Cardiac fibroblast (primary cell): Measurements from ENCODE around the gene ZNF148.

Source experiments
- DNase-seq, 2 donors: peaks; one replicate each; pipeline versions ENCODE4 v3.0.0 to v3.0.0-alpha.2; 2010; ENCODE audit warnings: low read depth in 2 of 2
- H3K4me3 ChIP-seq, 2 donors: replicated peaks in 1 of 2; 1 replicate in 1 of 2; 2 replicates in 1 of 2; pipeline ENCODE4 v1.5.1; 2011; ENCODE audit warnings: low read depth in 2 of 2, low read length in 2 of 2, mild to moderate bottlenecking in 2 of 2, moderate library complexity in 1 of 2
- CTCF ChIP-seq: IDR thresholded peaks from one replicate; pipeline ENCODE4 v1.5.1; 2011; ENCODE audit warnings: low read depth, mild to moderate bottlenecking, low read length, inconsistent platforms

Gene ZNF148

GRCh38 chr3:125386811-125387210 is 11.7 kb upstream of the ZNF148 start:
- peak; percentile 84 to 89 for DNase-seq
- H3K4me3 ChIP-seq: no peak overlapping the region
- TF ChIP-seq CTCF: no peak

- no peak overlapping the region for H3K4me3 ChIP-seq
- DNase-seq: no peak
- no peak for TF ChIP-seq CTCF
These were observed 8.6 kb upstream of the ZNF148 start for GRCh38 chr3:125383744-125384143.

GRCh38 chr3:125382298-125382697 is 7.2 kb upstream of the ZNF148 start:
- TF ChIP-seq CTCF: no peak

GRCh38 chr3:125381743-125382142 is 6.6 kb upstream of the ZNF148 start:
- H3K4me3 ChIP-seq: no peak overlapping the region
- peak; percentile 37 to 43 for DNase-seq
- no peak for TF ChIP-seq CTCF

More at GRCh38 chr3:125382298-125382697, 7.2 kb upstream of the ZNF148 start:
- peak in 1 of 2 donors; percentile 39 for DNase-seq
- no peak overlapping the region for H3K4me3 ChIP-seq

- H3K4me3 ChIP-seq: no peak overlapping the region
- DNase-seq: no peak
- no peak for TF ChIP-seq CTCF
These were observed 6.2 kb upstream of the ZNF148 start for GRCh38 chr3:125381314-125381713.

GRCh38 chr3:125379483-125379882 is 4.4 kb upstream of the ZNF148 start:
- no peak for TF ChIP-seq CTCF
- no peak for DNase-seq

GRCh38 chr3:125378762-125379161 is 3.6 kb upstream of the ZNF148 start:
- no peak for DNase-seq
- TF ChIP-seq CTCF: no peak
- H3K4me3 ChIP-seq: no peak overlapping the region

More at GRCh38 chr3:125379483-125379882, 4.4 kb upstream of the ZNF148 start:
- H3K4me3 ChIP-seq: no peak overlapping the region
